Cardiac fibroblast (primary cell): ENCODE data around the gene RAB11FIP4.

ENCODE experiments used
- DNase-seq, 2 donors: peaks; one replicate each; pipeline versions ENCODE4 v3.0.0 to v3.0.0-alpha.2; 2010; ENCODE audit warnings: low read depth in 2 of 2
- H3K4me3 ChIP-seq, 2 donors: replicated peaks in 1 of 2; 1 replicate in 1 of 2; 2 replicates in 1 of 2; pipeline ENCODE4 v1.5.1; 2011; ENCODE audit warnings: low read depth in 2 of 2, low read length in 2 of 2, mild to moderate bottlenecking in 2 of 2, moderate library complexity in 1 of 2
- CTCF ChIP-seq: IDR thresholded peaks from one replicate; pipeline ENCODE4 v1.5.1; 2011; ENCODE audit warnings: low read depth, mild to moderate bottlenecking, low read length, inconsistent platforms

RAB11FIP4 gene

DNA sequence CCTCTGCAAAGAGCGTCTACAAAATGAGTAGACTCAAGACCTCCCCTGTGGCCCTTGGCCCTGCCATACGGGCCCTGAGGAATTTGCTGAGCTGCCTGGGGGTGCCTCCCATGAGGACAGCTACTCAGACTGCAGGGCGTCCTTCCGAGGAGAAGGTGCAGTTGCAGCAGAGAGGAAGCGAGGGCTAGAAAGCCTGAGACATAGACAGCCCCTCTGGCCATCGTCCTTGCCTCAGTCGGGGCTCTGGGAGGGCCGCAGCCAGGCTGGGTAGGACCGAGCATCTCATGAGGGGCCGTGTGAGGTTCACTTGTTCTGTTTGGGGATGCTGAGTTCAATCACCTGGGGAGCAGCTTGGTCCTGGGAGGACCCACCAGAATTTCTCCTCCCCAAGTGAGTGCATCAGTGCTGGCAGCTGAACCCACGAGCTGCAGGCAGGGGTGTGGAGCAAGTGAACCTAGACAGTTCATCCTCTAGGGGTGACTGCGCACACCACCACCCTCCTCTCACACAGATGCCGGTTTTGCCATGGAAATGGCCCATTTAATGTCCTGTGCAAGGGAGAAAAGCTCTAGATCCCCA lies 20.3 kb downstream of the RAB11FIP4 start:
- no peak for TF ChIP-seq CTCF
- DNase-seq, result no peak
- H3K4me3 ChIP-seq, result no peak overlapping the region

DNA sequence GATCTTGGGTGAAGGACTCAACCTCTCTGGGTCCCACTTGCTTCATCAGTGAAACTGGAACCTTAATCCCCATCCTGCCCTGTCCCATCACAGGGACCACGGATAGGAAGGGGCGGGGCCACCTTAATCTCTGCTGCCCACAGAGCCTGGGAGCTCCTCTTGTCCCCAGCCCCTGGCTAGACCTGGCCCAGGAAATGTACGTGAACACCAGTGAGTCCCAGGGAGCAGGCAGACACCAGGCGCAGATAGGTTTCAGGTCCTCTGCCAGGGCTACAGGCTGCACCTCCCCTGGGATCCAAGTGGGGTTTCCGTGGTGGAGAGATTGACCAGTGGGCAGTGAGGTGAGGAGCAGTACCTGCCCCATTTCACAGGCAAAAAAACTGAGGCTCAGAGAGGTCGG lies 21.0 kb downstream of the RAB11FIP4 start:
- TF ChIP-seq CTCF, result no peak
- no peak overlapping the region for H3K4me3 ChIP-seq
- no peak for DNase-seq

- H3K4me3 ChIP-seq, result no peak overlapping the region
- no peak for DNase-seq
- no peak for TF ChIP-seq CTCF
Measured at GRCh38 chr17:31413081-31413799, 21.8 kb downstream of the RAB11FIP4 start.

DNA sequence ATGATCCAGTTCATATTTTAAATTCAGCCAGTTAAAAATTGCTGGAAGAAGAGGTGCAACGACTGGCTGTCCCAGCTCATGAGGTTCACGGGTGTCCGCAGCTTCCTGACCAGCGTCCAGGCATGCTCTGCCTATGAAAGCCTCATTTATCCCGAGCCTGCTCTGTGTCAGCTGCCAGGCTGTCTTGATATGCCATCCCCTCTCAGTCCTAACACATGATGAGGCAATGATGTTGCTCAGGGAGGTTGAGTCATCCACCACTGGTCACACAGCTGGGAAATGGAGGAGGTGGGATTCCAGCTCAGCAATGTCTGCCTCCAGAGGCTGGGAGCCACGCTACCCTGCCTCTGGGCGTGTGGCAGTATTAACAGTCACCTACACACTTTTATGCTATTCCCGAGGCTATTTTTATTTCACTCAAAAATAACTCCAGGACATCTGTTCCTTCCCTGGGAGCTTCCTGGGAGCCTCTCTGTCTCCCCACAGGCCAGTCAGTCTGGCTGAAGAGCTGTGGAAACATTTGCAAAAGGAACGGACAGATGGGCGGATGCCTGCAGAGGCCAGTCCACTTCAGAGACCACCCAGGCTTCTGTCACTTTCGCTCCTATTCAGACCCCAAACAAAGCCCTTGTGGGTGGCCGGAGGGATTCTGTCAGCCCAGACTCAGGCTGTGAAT lies 22.5 kb downstream of the RAB11FIP4 start:
- no peak for TF ChIP-seq CTCF
- peak; percentile 64 to 73 for DNase-seq
- no peak overlapping the region for H3K4me3 ChIP-seq

DNA sequence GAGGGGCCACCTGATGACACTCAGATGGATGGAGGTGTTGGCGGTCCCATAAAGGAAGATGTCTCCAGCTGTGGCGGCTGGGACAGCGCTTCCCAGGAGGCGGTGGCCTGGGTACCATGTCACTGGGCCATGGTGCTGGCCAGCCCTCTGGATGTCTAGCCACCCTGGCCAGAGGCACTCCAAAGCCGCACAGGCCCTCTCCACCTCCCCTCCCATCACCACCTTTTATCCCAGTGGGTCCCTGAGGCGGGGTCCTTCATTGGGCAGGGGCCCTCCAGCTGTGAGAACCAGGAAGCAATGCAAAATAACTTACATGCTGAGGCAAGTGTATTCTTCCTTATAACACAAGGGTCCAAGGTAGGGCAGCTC lies 23.1 kb downstream of the RAB11FIP4 start:
- no peak for DNase-seq
- TF ChIP-seq CTCF, result no peak
- H3K4me3 ChIP-seq, result no peak overlapping the region

DNA sequence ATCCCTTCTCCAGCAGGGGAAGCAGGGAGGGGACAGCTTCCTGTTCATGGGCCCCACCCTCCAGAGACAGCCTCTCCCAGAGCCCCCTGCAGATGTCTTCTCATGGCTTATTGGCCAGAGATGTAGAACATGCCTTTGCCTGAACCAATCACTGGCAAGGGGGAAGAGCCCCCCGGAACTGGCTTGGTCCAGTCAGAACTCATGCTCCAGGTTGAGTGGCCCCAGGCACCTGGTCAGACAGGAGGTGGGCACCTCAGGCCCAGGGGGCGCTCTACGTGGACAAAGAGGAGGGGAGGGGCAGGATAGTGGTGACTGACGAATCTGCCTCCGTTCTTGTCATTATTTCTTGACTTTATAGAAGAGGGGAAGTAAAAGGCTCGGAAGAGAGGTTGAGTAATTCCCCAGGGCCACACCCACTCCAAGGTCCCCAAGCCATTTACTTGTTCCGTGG lies 23.6 kb downstream of the RAB11FIP4 start:
- no peak for DNase-seq
- no peak for TF ChIP-seq CTCF
- H3K4me3 ChIP-seq, result no peak overlapping the region
